Measurements from ENCODE around the gene STK39.

DNA sequence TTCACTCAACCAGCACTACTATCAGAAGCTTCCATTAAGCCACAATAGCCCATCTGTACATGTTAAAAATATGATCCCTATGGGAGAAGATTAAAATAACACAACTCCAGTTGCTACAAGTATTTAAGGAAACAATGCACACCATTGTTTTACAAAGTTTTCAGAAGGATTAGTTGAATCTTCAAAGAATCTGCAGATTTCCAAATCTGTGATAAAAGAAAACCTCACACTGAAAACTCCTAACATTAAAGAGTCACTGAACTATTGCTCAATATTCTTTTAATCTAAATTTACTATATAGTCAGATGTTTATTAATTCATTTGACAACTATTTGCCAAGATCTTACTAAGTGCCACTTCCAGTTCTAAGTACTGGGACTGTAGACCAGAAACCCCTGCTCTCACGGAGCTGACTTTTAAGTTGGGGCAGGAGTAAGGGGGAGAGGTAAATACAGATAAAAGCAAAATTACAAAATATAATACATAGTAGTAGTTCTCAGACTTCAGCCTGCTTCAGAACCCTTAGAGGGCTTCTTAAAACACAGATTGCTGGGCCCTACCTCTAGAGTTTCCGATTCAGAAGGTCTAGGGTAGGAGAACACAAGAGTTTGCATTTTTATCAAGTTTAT lies 94.4 kb downstream of the STK39 start:
- TF ChIP-seq CTCF (IDR thresholded peaks at IDR 0.05) (no peak), POLR2A (IDR thresholded peaks at IDR 0.05) (no peak)

All from lower leg skin (tissue), 3 donors.